HCT116 (cell line): ENCODE measurements around the gene TEX22.

ENCODE experiments used
- ELF1 ChIP-seq: IDR thresholded peaks from 2 replicates; pipeline ENCODE4 v1.6.1; 2012; ENCODE audit warnings: low read depth, borderline replicate concordance
- EZH2phosphoT487 ChIP-seq: fragments of 200-600 bp; IDR thresholded peaks from 2 replicates; pipeline ENCODE4 v1.6.1; 2018; ENCODE audit warnings: antibody characterized with exemption, borderline replicate concordance
- POLR2A ChIP-seq: IDR thresholded peaks from 2 replicates; pipeline ENCODE4 v1.7.0; 2011; ENCODE audit warnings: borderline replicate concordance; ENCODE audit not compliant: insufficient read depth, insufficient read length; ENCODE audit errors: extremely low read depth
- POLR2AphosphoS5 ChIP-seq: IDR thresholded peaks from 2 replicates; pipeline ENCODE4 v1.6.1; 2011; ENCODE audit warnings: mild to moderate bottlenecking, low read depth, low read length, moderate library complexity
- RAD21 ChIP-seq: IDR thresholded peaks from 2 replicates; pipeline ENCODE4 v1.6.1; 2012; ENCODE audit warnings: low read depth, mild to moderate bottlenecking
- SIN3A ChIP-seq: IDR thresholded peaks from 2 replicates; pipeline ENCODE4 v1.6.1; 2012; ENCODE audit warnings: low read depth
- TF ChIP-seq, protein P1 (sequence below), 3 experiments: fragments of 200-600 bp in 1 of 3; sonication (generic) in 1 of 3; IDR thresholded peaks in 2 of 3; conservative IDR thresholded peaks in 1 of 3; 2 replicates each; pipeline ENCODE4 v1.5.1; 2012 to 2017; ENCODE audit warnings: low read depth in 2 of 3, low read length in 2 of 3, antibody characterized with exemption in 1 of 3, borderline replicate concordance in 1 of 3, control low read depth in 1 of 3, mild to moderate bottlenecking in 1 of 3, mixed read lengths in 1 of 3, mixed run types in 1 of 3, moderate library complexity in 1 of 3; ENCODE audit not compliant: insufficient read depth in 1 of 3
- TF ChIP-seq, protein P2 (sequence below): IDR thresholded peaks from 2 replicates; pipeline ENCODE4 v1.6.1; 2012; ENCODE audit warnings: low read depth

DNA sequence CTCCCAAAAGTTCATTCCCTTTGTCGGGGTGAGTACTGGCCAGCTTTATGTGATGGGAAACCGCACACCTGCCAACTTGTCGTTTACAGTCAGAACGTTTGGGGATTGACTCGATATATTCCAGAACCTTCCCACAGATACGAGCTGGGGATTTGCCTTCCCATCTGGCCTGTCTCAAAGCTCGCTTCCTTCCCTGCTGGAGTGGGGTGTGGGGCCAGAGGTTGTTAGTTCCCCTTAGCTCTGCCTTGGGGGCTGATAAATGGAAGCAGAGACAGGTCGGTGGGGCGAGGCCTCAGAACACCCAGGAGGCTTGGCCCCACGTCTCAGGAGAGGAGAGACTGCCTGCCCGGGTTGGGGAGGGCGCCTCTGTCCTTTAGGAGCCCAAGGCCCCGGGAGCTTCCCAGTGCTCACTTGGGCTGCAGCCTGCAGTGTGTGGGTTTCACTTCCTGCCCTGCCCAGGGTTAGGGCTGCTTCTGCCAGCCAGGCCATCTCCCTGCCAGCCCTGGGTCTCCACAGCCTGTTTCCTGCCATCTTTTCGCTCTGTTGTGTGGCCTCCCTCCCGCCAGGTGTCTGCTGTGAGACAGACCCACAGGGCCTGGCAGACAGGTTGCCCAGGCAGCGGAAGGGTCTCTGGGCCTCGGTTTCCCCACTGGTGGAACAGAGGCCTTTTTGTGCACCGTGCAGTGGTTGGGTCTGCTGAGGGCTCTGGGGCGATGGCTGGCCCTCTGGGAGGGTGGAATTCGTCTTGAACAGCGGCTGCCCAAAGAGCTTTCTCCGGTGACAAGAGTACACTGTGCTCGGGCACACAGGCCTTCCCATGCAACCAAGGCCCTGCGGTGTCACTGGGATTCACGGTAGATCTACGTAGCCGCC is 8.1 kb upstream of the TEX22 start:
- TF ChIP-seq, protein P1, sequence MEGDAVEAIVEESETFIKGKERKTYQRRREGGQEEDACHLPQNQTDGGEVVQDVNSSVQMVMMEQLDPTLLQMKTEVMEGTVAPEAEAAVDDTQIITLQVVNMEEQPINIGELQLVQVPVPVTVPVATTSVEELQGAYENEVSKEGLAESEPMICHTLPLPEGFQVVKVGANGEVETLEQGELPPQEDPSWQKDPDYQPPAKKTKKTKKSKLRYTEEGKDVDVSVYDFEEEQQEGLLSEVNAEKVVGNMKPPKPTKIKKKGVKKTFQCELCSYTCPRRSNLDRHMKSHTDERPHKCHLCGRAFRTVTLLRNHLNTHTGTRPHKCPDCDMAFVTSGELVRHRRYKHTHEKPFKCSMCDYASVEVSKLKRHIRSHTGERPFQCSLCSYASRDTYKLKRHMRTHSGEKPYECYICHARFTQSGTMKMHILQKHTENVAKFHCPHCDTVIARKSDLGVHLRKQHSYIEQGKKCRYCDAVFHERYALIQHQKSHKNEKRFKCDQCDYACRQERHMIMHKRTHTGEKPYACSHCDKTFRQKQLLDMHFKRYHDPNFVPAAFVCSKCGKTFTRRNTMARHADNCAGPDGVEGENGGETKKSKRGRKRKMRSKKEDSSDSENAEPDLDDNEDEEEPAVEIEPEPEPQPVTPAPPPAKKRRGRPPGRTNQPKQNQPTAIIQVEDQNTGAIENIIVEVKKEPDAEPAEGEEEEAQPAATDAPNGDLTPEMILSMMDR (IDR thresholded peaks at IDR 0.05 in 2 of 3, conservative IDR thresholded peaks at IDR 0.05 in 1 of 3; ENCODE audit: borderline replicate concordance in 1 of 3, insufficient read depth in 1 of 3, low read depth in 2 of 3, low read length in 2 of 3): no peak
- TF ChIP-seq ELF1: no peak
- TF ChIP-seq SIN3A: no peak
- no peak for TF ChIP-seq RAD21
- TF ChIP-seq POLR2AphosphoS5: no peak
- TF ChIP-seq POLR2A: no peak
- no peak for TF ChIP-seq EZH2phosphoT487
- TF ChIP-seq, protein P2, sequence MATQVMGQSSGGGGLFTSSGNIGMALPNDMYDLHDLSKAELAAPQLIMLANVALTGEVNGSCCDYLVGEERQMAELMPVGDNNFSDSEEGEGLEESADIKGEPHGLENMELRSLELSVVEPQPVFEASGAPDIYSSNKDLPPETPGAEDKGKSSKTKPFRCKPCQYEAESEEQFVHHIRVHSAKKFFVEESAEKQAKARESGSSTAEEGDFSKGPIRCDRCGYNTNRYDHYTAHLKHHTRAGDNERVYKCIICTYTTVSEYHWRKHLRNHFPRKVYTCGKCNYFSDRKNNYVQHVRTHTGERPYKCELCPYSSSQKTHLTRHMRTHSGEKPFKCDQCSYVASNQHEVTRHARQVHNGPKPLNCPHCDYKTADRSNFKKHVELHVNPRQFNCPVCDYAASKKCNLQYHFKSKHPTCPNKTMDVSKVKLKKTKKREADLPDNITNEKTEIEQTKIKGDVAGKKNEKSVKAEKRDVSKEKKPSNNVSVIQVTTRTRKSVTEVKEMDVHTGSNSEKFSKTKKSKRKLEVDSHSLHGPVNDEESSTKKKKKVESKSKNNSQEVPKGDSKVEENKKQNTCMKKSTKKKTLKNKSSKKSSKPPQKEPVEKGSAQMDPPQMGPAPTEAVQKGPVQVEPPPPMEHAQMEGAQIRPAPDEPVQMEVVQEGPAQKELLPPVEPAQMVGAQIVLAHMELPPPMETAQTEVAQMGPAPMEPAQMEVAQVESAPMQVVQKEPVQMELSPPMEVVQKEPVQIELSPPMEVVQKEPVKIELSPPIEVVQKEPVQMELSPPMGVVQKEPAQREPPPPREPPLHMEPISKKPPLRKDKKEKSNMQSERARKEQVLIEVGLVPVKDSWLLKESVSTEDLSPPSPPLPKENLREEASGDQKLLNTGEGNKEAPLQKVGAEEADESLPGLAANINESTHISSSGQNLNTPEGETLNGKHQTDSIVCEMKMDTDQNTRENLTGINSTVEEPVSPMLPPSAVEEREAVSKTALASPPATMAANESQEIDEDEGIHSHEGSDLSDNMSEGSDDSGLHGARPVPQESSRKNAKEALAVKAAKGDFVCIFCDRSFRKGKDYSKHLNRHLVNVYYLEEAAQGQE: no peak
